GM20431 (cell line): ENCODE results near the gene TPST2.

Source experiments
- in situ Hi-C: fragments of 300-500 bp; cut with MseI, MboI; formaldehyde crosslinking; loops from one replicate; pipeline ENCODE4 v1.15.0; 2020; ENCODE audit warnings: low sequenced_read_pairs; ENCODE audit not compliant: unreplicated experiment

TPST2 gene

DNA sequence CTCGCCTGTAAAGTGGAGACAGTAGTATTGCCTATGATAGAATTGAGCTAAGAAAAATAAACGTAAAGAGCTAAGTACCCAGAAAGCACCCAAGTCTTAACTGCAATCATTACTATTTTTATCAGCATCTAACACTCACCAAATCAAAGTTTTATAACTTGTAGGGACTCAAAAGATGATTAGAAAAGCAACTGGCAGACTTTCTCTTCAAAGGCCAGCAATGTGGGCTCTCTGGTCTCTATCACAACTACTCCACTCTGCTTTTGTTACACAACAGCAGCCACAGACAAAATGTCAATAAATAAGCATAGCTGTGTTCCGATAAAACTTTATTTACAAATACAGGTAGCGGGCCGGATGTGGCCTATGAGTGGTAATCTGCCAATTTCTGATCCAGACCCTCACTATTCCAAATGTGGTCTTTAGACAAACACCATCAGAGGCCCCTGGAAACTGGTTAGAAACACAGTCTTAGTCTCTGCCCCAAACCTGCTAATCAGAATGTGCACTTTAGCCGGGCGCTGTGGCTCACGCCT lies 8.2 kb downstream of the TPST2 start:
- in situ Hi-C loops: no loop called here

DNA sequence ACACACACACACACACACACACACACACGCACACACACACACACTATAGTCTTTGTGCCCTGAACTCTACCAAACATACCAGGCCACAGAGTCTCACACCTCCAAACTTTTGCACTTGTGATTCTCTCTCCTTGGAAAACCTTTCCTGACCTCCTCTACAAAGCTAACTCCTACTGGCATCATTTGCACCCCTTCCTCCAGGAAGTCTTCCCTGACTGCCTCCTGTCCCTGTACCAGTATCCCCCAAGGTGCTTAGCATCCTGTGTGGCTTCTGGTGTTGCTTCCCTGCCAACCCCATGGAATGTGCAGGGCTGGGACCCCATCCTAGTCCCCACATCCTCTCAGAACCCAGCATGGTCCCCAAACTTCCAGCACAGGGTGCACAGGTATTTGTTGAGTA lies 8.9 kb downstream of the TPST2 start:
- in situ Hi-C loops: no loop called here

DNA sequence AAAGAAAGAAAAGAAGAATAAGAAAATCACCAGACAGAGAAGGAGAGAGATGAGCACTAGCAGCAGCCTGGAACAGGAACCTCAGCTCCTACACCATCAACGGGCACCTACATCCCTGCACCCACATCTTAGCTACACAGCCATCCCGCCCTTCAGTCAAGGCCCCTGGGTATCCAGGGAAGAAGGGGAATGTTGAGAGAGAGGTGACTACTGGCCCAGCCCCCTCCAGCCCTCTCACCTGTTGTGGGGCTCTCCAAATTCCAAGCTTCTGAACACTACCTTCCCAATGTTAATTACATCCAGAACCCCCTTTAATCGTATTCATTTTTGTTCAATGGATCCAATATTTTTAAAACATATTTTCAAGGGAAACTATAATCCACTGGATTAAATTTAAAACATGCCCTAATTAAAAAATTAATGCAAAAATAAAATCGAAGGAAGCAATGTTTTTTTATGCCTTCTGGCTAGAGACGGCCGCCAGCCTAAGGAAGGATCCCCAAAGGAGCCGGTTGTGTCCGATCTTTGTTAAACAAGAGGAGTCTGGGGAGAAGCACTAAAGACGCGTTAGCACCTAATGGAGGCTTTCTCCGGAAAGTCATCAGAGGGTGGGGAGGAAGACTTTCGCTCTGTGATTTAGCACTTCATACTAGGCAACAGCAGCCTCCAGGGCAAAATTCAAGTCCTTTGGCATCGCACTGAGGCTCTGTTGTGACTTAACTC lies 9.5 kb downstream of the TPST2 start:
- in situ Hi-C loops: no loop called here

DNA sequence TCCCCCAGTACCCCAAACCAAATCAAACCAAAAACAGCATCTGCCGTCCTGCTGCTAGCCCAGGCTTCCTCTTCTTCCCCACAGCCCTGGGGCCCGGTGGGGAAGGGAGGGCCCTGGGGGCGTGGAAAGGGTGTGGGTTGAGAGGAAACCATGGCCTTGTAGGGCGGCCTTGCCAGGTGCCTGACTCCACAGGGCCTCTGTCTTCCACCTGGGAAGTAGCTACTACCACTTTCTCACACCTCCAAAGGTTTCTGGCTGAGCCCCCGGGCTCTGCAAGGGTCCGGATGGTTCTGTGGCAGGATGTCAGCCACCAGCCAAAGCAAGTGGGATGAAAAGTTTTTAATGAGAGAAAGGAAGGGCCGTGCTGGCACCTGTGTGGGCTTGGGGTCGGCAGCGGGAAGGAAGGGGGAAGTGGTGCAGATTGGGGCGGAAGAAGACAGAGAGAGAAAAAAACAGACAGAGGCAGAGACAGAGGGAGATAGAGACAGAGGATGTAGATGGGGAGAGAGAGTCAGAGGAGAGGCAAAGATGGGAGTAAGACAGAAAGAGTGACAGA lies 10.5 kb downstream of the TPST2 start:
- in situ Hi-C loops: no loop called here

DNA sequence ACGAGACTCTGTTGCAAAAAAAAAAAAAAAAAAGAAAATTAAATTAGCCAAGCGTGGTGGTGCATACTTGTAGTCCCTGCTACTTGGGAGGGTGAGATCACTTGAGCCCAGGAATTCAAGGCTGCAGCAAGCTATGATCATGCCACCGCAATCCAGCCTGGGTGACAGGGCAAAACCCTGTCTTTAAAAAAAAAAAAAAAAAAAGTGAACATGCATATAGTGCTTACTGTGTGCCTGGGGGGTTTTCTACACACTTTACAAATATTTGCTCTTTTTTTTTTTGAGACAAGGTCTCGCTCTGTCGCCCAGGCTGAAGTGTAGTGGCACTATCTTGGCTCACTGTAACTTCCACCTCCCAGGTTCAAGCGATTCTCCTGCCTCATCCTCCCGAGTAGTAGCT lies 12.9 kb downstream of the TPST2 start:
- in situ Hi-C loops: no loop called here

DNA sequence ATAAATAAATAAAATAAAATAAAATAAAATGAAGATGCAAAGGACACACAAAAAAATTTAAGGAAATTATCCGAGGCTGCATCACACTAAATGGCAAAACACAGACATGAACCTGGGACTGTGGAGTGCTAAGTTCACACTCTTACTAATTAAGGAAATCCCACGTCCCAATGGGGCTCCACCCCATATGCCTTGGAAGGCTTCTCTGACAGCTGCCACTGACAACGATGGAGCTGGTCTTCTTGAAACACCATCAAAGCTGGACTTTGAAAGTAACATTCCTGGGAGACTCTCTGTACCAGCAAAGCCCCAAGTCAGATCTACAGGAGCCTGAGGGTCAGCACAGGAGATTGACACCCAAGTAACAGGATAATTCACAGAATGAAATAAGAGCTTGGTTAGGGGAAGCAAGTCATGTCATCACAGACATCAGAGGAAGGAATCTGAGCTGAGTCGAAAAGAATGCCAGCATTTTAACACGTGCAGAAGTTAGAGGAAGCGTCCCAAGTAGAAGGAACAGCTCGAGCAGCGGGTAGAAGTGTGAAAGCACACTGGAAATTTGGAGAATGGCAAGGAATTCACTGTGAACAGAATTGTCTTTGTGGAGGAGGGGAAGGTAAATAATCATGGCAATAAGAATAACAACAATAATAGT lies 13.8 kb downstream of the TPST2 start:
- in situ Hi-C loops: no loop called here

DNA sequence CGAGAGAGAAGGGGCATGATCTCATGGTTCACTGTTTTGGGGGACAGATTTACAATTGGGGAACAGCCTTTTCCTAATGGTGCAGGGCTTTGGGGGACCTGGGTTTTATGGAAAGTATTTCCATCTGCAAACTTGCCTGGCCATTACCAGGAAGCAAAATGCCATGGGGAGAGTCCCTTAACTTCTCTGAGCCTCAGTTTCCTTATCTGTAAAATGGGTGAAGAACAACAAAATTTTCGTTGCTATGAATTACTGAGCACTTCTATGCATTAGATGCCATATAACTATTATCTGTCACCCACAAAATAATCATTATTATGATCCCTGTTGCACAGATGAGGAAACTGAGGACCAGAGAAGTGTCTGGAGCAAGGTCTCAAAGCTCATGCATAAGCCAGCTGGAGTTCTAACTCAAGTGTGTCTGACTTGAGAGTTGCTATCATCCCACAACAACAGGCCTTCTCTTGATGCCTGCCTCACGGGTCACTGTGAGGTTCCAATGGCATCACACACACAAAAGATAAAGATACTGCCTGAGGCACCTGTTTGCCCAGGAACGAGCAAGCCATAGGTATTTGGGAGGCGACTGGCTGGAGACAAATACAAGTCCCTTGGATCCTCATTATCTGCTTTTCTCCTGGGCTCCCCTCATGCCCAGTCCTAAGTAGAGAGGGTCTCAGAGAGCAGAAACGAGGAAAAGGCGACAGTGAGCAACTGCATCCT lies 15.8 kb downstream of the TPST2 start:
- in situ Hi-C loops: no loop called here

DNA sequence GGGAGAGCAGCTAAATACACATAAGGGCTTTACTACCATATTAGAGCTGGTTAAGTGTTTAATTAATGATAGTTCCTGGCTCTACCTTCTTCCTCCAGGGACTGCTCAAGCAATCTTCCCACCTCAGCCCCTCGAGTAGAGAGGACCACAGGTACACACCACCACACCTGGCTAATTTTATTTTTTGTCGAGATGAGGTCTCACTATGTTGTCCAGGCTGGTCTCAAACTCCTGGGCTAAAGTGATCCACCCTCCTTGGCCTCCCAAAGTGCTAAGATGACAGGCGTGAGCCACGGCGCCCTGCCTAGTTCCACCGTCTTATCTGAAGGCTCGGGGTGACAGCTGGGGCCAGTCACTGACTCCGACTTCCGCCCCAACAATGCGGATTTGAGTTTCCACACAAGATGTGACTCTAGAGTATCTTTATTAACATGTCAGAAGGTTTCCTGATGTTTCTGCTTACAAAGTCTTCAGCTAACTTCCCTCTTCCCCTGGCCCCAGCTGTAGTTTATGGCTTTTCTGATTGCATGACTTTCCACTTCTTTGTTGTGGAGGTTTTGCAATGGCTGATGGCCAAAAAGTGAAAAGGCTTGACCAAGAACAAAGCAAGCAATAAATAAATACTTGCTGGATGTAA lies 16.8 kb downstream of the TPST2 start:
- in situ Hi-C loops: no loop called here

DNA sequence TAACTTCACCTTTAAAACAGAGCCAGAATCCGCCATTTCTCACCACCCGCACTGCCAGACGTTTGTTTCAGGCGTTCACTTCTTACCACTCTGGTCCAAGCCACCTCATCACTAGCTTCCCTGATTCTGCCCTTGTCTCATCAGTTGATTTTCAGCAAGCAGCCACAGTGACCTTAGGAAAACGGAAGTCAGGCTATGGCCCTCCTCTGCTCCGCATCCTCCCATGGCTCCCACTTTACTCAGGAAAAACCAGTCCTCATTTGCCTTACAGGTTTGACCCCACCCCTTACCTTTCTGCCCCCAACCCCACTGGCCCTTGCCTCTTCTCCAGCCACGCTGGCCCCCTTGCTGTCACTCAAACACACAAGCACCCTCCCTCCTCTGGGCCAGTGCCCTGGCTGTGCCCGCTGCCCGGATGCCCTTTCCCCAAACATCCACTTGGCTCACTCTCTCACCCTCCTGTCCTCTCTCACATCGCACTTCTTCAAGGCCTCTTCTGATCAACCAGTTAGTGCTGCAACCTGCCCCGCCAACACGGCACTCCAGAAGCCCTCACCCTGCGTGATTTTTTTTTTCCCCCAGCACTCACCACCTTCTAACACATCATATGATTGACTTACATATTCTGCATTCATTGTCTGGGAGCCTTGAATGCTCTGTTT lies 18.9 kb downstream of the TPST2 start:
- in situ Hi-C loops: no loop called here

DNA sequence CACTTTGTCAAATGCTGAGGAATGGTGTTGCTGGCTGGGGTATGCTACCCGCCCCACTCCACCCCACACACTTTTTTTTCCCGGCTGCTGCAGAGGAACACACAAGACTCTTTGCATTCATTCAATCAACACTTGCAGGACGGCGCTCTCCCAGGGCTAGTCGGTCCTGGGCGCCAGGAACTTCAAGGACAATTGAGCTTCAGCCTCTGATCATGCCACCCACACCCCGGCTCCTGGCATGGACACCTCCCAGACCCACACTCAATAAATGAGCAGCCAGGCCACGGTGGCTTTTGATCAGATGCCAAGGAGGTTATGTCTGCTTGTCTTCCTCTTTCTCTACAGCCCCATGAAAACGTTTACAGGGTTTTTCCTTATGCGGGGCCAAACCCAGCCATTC lies 19.8 kb downstream of the TPST2 start:
- in situ Hi-C loops: no loop called here

DNA sequence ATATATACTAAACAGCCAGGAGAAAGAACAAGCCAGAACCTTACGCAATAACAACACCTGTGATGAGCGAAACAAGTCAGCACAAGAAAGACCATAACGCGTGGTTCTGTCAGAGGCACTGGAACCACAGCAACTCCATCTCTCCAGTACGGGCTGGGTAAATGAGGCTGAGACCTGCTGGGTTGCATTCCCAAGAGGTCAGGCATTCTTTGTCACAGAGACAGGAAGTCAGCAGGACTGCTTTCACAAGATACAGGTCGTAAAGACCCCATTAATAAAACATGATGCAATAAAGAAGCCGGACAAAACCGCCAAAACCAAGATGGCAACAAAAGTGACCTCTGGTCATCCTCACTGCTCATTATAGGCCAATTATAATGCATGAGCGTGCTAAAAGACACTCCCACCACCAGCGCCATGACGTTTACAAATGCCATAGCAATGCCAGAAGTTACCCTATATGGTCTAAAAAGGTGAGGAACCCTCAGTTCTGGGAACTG lies 21.7 kb downstream of the TPST2 start:
- in situ Hi-C loops: no loop called here

DNA sequence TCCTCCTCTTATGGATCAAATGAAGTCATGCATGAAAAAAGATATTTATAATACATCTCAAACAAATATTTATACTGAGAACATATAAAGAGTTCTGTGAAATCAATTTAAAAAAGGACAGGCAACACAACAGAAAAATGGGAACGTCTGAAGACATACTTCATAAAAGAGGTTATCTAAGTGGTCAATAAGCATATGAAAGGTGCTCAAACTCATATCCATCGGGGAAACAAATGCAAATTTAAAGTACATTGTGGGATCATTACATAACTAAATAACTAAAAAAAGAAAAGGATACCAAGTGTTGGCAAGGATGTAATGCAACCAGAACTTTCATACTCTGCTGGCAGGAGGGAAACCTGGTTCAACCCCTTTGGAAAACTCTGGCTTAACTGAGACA lies 22.3 kb downstream of the TPST2 start:
- in situ Hi-C loops: no loop called here

DNA sequence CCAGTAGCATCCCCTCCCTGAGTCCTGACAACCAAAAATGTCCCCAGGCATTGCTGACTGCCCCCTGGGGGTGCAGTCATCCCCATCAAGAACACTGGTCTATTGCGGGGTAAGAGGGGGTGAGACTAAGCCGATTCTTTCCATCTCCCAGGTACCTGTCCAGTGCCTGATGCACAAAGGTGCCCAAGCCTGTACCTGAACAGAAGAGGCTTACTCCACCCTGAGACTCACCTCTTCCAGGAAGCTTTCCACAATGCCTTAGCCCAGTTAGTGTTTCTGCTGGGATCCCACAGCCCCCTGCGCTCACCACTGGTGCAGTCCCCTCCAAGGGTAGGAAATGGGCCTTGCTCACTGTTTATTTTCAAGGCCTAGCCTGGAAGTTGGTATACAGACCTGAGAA lies 22.9 kb downstream of the TPST2 start:
- in situ Hi-C loops: no loop called here

DNA sequence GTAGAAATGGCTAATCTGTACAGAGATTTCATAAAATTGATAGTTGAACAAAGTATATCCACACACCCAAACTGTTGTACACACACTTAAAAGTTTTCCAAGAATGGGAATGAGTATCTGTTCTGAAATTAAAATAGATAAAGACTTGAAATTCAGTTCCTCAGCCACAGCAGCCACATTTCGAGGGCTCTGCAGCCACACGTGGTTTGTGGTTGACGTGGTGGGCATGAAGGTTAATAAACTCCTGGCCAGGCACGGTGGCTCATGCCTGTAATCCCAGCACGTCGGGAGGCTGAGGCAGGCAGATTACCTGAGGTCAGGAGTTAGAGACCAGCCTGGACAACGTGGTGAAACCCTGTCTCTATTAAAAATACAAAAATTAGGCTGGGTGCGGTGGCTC lies 24.0 kb downstream of the TPST2 start:
- in situ Hi-C loops: no loop called here

DNA sequence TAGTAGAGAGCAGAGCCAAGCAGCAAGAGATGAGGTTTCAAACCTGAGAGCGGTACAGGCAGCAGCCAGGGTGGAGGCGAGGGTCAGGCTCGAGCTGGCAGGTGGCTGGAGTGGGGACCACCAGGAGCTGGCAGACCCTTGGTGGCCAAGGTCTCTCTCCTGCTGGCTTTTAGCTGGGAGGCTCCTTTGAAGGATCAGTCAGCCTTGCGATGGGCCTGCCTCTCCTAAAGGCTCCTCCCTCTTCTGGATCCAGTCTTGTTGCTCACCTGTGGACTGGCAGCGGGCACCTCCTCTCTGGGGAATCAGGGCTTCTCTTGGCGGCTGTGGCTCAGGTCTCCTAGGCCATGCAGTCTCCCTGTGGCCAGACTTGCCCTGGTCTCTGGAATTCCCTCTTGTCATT lies 24.8 kb downstream of the TPST2 start:
- in situ Hi-C loops: no loop called here

DNA sequence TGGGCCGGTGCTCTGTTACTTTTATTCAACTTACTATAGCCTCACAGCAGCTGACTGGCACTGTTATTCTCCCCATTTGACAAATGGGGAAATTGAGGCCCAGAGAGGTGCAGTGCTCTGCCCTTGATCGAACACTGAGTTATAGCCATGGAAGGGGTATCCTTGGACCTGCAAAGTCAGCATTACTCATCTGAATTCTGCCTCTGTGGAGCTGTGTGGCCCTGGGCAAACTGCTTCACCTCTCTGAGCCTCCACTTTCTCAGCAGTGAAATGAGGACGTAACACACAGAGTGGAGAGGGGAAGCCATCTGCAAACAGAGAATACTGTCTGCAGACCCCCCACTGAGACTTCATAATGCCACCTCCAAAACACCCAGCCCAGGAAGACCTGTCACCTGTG lies 25.3 kb downstream of the TPST2 start:
- in situ Hi-C loops: no loop called here

DNA sequence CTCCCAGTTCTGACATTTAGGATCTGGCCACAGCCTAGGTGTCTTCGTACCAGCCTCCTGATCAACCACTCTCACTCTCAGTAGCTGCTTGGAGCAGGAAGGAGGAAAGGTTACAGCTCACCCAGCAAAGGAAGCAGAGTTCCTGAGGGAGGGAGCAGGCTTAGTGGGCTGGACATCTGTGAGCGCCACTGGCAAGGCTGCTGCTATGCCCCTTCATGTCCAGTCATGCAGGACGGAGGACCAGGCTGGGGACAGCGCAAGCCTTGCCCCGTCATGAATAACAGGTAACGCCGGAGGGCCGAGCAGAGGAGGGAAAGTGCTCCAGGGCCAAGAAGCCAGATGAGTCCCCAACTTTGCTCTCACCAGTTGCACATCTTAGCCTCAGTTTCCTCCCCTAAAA lies 25.8 kb downstream of the TPST2 start:
- in situ Hi-C loops: no loop called here

DNA sequence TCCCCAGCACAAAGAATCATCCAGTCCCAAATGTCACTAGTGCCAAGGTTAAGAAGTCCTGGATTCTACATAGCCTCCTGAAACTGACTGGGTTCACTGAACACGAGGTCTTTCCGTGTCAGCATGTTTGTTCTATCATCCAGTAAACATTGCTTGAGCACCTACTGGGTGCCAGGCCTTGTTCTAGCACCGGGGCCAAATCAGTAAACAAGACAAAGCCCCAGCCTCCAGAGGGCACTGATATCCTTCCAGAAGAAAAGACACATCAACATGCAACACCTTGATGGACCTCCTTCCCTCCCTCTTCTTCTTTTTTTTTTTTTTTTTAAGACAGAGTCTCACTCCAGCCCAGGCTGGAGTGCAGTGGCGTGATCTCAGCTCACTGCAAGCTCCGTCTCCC lies 26.9 kb downstream of the TPST2 start:
- in situ Hi-C loops: no loop called here

DNA sequence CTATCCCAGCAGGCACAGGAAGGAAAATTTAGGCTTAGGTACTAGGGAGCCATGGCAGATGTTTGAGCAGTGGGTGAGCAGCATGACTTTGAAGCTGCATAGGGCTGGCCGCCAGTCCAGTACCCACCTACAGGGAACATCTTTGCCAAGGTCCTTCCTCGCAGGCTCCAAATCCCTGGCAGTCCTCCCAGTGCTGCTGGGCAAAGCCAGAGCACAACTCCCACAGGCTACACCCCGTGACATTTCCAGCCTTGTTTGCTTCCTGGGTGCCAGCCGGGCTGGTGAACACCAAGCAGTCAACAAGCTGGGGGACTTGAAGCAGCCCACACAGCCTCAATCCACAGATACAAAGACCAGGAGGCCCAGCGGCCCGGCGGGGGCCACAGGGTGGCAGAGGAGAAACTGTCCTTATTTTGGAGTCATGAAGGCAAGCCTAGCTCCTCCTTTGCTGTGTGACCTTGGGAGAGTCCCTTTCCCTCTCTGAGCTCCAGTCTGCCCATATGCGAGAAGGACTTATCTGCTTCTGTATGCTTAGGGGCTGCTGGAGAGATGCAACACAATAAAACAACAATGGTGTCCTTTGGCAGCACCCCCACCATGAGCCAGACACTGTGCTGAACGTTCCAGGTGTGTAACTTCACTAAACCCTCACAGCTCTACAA lies 28.0 kb downstream of the TPST2 start:
- in situ Hi-C loops: no loop called here
